ENCODE results near the gene PLCL2. TPM values are rescaled to one million over a fixed set of nuclear protein-coding genes. Genes with fewer than 3 reads are reported as not detected.

PLCL2 gene
- total RNA-seq, 1 donor from 2014 or later = 1.8 TPM

DNA sequence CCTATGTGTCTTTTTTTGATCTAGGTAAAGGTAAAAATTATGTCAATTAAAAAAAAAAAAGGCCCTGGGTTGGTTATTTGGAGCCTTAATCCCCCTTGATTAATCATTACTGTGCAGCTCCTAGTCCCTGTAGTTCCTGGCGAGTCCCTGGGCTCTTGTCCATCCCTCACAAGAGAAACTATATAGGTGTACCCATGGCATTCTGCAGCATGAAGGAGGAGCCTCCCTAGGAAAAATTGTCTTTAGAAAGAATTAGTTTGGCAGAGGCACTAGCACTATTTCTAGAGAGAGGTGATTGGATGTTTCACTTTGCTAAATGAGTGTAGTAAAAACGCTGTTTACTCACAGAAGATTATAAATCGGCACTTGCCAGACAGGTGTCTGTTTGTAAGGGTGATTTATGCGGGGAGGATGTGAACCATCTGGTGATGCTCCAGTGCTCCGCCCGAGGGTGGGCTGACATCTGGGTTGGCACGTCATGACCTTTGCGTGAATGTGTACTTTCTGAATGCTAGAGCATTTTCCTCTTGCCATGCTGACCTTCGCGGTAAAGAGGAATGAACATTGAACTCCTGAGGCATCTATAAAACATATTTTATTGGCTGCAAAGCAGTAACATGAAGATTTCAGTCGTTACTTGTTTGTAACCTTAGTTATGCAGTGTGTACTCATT, 12.6 kb downstream of the PLCL2 start:
- DNase-seq (ENCODE audit: extremely low spot score, unreplicated experiment) = no peak
- TF ChIP-seq, protein P1, sequence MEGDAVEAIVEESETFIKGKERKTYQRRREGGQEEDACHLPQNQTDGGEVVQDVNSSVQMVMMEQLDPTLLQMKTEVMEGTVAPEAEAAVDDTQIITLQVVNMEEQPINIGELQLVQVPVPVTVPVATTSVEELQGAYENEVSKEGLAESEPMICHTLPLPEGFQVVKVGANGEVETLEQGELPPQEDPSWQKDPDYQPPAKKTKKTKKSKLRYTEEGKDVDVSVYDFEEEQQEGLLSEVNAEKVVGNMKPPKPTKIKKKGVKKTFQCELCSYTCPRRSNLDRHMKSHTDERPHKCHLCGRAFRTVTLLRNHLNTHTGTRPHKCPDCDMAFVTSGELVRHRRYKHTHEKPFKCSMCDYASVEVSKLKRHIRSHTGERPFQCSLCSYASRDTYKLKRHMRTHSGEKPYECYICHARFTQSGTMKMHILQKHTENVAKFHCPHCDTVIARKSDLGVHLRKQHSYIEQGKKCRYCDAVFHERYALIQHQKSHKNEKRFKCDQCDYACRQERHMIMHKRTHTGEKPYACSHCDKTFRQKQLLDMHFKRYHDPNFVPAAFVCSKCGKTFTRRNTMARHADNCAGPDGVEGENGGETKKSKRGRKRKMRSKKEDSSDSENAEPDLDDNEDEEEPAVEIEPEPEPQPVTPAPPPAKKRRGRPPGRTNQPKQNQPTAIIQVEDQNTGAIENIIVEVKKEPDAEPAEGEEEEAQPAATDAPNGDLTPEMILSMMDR (IDR thresholded peaks at IDR 0.05) = no peak
- H3K4me1 Mint-ChIP-seq (ENCODE audit: unreplicated experiment) = peaks cover 6% of the 10 kb centered on the region
- no peaks in the 10 kb centered on the region for H3K36me3 Mint-ChIP-seq (ENCODE audit: unreplicated experiment)
- H3K4me3 Mint-ChIP-seq (ENCODE audit: unreplicated experiment) = no peak overlapping the region
- peaks cover 8% of the 10 kb centered on the region for H3K27me3 Mint-ChIP-seq (ENCODE audit: unreplicated experiment)
- H3K27ac Mint-ChIP-seq (ENCODE audit: unreplicated experiment) = no peak overlapping the region
- H3K9me3 Mint-ChIP-seq (ENCODE audit: unreplicated experiment) = peaks cover 6% of the 10 kb centered on the region

DNA sequence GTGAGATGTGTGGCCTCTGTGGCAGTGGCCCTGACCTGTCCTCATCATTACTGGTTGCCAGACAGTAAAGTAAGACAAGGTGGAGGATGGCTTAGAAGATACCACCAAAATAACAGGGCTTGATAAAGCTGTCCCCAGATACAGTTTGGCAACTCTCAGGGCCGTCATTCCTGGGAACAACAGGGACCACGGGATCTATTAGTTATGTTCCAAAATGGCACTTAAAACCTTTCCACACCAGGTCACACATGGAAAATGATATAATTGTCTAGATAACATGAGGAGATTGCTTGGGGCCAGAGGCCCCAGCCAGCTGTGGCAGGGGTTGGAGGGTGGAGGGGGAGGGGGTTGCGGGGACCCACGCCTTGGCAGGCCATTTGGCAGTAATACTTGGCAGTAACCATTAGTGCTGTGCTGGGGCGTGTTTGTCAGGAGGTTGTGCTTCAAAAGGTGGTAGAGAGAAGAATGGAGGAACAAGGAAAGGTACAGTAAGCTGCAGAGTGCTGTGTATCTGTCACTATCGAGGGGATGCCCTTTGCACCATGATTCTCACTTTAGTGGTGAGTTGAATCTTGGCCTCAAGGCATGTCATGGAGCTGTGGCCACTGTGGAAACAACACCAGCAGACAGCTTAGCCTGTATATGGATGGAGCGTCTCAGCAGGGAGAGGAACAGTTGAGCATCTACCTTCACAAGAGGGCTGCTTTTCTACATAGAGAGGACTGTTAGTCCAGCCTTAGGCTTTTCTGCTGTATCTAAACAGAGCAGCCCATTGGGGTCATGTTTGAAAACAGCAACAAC, 14.0 kb downstream of the PLCL2 start:
- H3K4me3 Mint-ChIP-seq (ENCODE audit: unreplicated experiment) = no peak overlapping the region
- no peak overlapping the region for H3K27ac Mint-ChIP-seq (ENCODE audit: unreplicated experiment)
- peaks cover 6% of the 10 kb centered on the region for H3K9me3 Mint-ChIP-seq (ENCODE audit: unreplicated experiment)
- H3K27me3 Mint-ChIP-seq (ENCODE audit: unreplicated experiment) = peaks cover 8% of the 10 kb centered on the region
- H3K4me1 Mint-ChIP-seq (ENCODE audit: unreplicated experiment) = peaks cover 6% of the 10 kb centered on the region
- H3K36me3 Mint-ChIP-seq (ENCODE audit: unreplicated experiment) = no peaks in the 10 kb centered on the region
- TF ChIP-seq, protein P1 (IDR thresholded peaks at IDR 0.05) = no peak
- no peak for DNase-seq (ENCODE audit: extremely low spot score, unreplicated experiment)

DNA sequence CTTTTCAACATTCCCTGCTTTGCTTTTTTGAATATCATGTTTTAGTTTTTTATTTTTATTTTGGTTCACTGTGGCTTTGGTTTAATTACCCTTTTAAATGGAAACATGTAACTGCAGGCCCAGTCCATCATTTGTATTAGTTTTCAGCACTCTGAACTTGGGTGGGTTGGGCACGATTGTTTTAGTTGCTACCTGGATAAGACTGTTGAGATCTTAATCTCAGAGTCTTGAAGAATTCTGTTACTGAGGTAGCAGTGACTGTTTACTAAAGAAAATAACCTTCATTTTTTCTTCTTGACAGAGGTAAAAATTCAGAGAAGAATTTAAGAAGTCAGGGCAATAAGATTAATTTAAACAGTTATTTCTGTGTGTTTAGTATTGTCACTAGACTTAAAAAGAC, 15.2 kb downstream of the PLCL2 start:
- Mint-ChIP-seq H3K9me3 (ENCODE audit: unreplicated experiment) (peaks cover 6% of the 10 kb centered on the region), H3K36me3 (ENCODE audit: unreplicated experiment) (no peaks in the 10 kb centered on the region), H3K4me1 (ENCODE audit: unreplicated experiment) (peaks cover 6% of the 10 kb centered on the region), H3K27ac (ENCODE audit: unreplicated experiment) (no peak overlapping the region), H3K27me3 (ENCODE audit: unreplicated experiment) (peaks cover 8% of the 10 kb centered on the region), H3K4me3 (ENCODE audit: unreplicated experiment) (no peak overlapping the region)
- no peak for DNase-seq (ENCODE audit: extremely low spot score, unreplicated experiment)
- TF ChIP-seq, protein P1 (IDR thresholded peaks at IDR 0.05) = no peak

DNA sequence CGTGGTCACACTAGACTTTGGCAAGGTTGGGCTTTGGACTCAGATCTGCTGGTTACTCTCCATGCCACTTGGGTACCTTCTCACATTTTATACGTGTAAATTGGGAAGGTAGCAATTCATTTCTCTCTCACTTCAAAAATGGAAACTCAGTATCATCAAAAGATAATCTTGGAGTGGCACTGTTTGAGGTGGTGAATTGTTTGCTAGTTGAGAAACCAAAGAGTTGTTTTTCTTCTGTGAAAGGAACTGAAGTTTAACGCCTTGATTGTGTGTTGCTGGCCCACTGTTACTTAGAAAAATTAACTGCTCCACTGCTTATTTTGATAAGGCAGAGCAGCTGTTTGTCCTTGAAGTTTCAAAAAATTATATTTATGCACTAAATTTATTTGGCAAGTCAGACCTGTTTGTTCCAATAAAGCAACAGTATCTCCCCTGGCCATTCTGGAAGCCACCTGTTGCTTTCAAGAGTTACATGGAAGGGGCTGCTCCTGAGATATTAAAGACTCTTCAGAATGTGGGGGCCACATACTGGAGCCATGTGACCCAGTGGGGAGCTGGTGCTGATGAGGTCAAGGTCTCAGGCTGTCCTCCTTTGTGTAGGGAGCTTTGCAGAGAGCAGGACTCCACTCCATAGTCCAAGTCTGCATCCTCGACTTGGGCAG, 16.2 kb downstream of the PLCL2 start:
- peaks cover 6% of the 10 kb centered on the region for H3K4me1 Mint-ChIP-seq (ENCODE audit: unreplicated experiment)
- TF ChIP-seq, protein P1 (IDR thresholded peaks at IDR 0.05) = no peak
- H3K4me3 Mint-ChIP-seq (ENCODE audit: unreplicated experiment) = no peak overlapping the region
- no peaks in the 10 kb centered on the region for H3K36me3 Mint-ChIP-seq (ENCODE audit: unreplicated experiment)
- no peaks in the 10 kb centered on the region for H3K9me3 Mint-ChIP-seq (ENCODE audit: unreplicated experiment)
- no peak for DNase-seq (ENCODE audit: extremely low spot score, unreplicated experiment)
- H3K27ac Mint-ChIP-seq (ENCODE audit: unreplicated experiment) = no peak overlapping the region
- peaks cover 8% of the 10 kb centered on the region for H3K27me3 Mint-ChIP-seq (ENCODE audit: unreplicated experiment)

All from osteocyte (in vitro differentiated cells).